K562 (cell line): ENCODE results near the gene HAAO. TPM values are rescaled to one million over a fixed set of nuclear protein-coding genes. Genes with fewer than 3 reads are reported as not detected.

Experiments
- ATAC-seq: fragments of 200-7000 bp; cut with Tn5 transposase; 3 replicates; pipeline ENCODE4 v1.9.1; 2020; ENCODE audit warnings: moderate library complexity
- BruUV-seq: library from RNA; stranded (reverse); fragments of 400-500 nt; replicated peaks from 2 replicates; lab custom pipeline; 2021; lab: Mats Ljungman, UMichigan
- CTCF ChIA-PET: fragments of 300-600 bp; formaldehyde crosslinking; extraction: SDS; loops from one replicate; lab custom pipeline; 2021; ENCODE audit warnings: low intra/inter-chr PET ratio; lab: Yijun Ruan, JAX
- POLR2A ChIA-PET: fragments of 300-600, 350-650 bp; sonication (Branson Sonifier 250); formaldehyde crosslinking; extraction: SDS; loops from one replicate; lab custom pipeline; 2021; ENCODE audit warnings: antibody characterized with exemption, inconsistent platforms; lab: Yijun Ruan, JAX
- DNase-seq, 4 experiments: peaks; one replicate each; pipeline versions ENCODE4 v3.0.0 to v3.0.0-alpha.2; 2011 to 2018; ENCODE audit warnings: low spot score in 3 of 4, mixed read lengths in 3 of 4; ENCODE audit errors: extremely low read depth in 1 of 4
- FAIRE-seq: peaks from 2 replicates; lab custom pipeline; 2011; peaks lifted over from hg19 to GRCh38; lab: Jason Lieb, UNC
- H2AFZ ChIP-seq: 2 replicates; pipeline ENCODE4 v1.6.0; 2011; ENCODE audit warnings: low read depth, low read length, control low read depth, inconsistent platforms
- H3K27ac ChIP-seq: fragments of 200-600 bp; 3 replicates; pipeline ENCODE4 v1.8.0; 2011; ENCODE audit warnings: low read depth, mild to moderate bottlenecking, control low read depth, inconsistent platforms, low read length, moderate library complexity, mixed read lengths; ENCODE audit errors: extremely low read depth
- H3K27me3 ChIP-seq, 2 experiments: fragments of 300-600 bp in 1 of 2; 2 replicates in 1 of 2; 3 replicates in 1 of 2; pipeline versions ENCODE4 v1.6.0 to v1.8.0; 2011; ENCODE audit warnings: inconsistent platforms in 2 of 2, low read length in 2 of 2, mild to moderate bottlenecking in 1 of 2, mixed read lengths in 1 of 2, moderate library complexity in 1 of 2; ENCODE audit not compliant: control insufficient read depth in 2 of 2, insufficient read depth in 2 of 2
- H3K36me3 ChIP-seq: fragments of 300-600 bp; 3 replicates; pipeline ENCODE4 v1.8.0; 2011; ENCODE audit warnings: mild to moderate bottlenecking, low read length, inconsistent platforms; ENCODE audit not compliant: control insufficient read depth, insufficient read depth
- H3K4me1 ChIP-seq, 2 experiments: fragments of 200-600 bp in 1 of 2; replicated peaks in 1 of 2; 2 replicates in 1 of 2; 3 replicates in 1 of 2; pipeline versions ENCODE4 v1.5.1 to v1.8.0; 2011; ENCODE audit warnings: inconsistent platforms in 2 of 2, low read length in 2 of 2, mild to moderate bottlenecking in 1 of 2, mixed read lengths in 1 of 2, moderate library complexity in 1 of 2; ENCODE audit not compliant: control insufficient read depth in 2 of 2, insufficient read depth in 2 of 2
- H3K4me2 ChIP-seq: 2 replicates; pipeline ENCODE4 v1.6.1; 2011; ENCODE audit warnings: low read length, control low read depth, inconsistent platforms, mixed read lengths; ENCODE audit not compliant: insufficient read depth
- H3K4me3 ChIP-seq: fragments of 200-600 bp; sonication (generic), shearing (Covaris generic); 2 replicates; pipeline ENCODE4 v1.5.1; 2016; ENCODE audit warnings: control low read depth, inconsistent platforms
- H3K79me2 ChIP-seq: fragments of 200-600 bp; 3 replicates; pipeline ENCODE4 v1.8.0; 2011; ENCODE audit warnings: low read length, inconsistent platforms; ENCODE audit not compliant: control insufficient read depth, insufficient read depth
- H3K9ac ChIP-seq, 2 experiments: 2 replicates each; pipeline versions ENCODE4 v1.6.0 to v1.6.1; 2011; ENCODE audit warnings: low read depth in 2 of 2, low read length in 2 of 2, control low read depth in 1 of 2, inconsistent platforms in 1 of 2, mild to moderate bottlenecking in 1 of 2, mixed read lengths in 1 of 2; ENCODE audit not compliant: insufficient read depth in 1 of 2
- H3K9me1 ChIP-seq: one replicate; pipeline ENCODE4 v1.6.0; 2011; ENCODE audit warnings: inconsistent platforms, mild to moderate bottlenecking, low read length, moderate library complexity; ENCODE audit not compliant: control insufficient read depth, insufficient read depth
- H3K9me3 ChIP-seq: replicated peaks from 2 replicates; pipeline ENCODE4 v1.5.1; 2011; ENCODE audit warnings: low read depth, low read length, inconsistent platforms; ENCODE audit not compliant: control insufficient read depth, insufficient read depth
- H4K20me1 ChIP-seq: replicated peaks from 2 replicates; pipeline ENCODE4 v1.6.1; 2011; ENCODE audit warnings: low read length, inconsistent platforms, mixed read lengths; ENCODE audit not compliant: control insufficient read depth, insufficient read depth
- CREBBP ChIP-seq: IDR thresholded peaks from one replicate; pipeline ENCODE4 v1.6.1; 2012; ENCODE audit warnings: low read depth, mild to moderate bottlenecking, control low read depth, inconsistent platforms, low read length
- FOXA3 ChIP-seq, 2 experiments: fragments of 450-650 bp in 1 of 2; sonication (generic) in 1 of 2; formaldehyde crosslinking; IDR thresholded peaks in 1 of 2; conservative IDR thresholded peaks in 1 of 2; 2 replicates each; pipeline versions ENCODE4 v1.4.0 to v1.8.0; 2020 to 2022; ENCODE audit warnings: mild to moderate bottlenecking in 2 of 2, missing genetic modification reagents in 1 of 2
- SP2 ChIP-seq: IDR thresholded peaks from 2 replicates; pipeline ENCODE4 v1.6.1; 2011; ENCODE audit warnings: mild to moderate bottlenecking, low read depth, low read length, moderate library complexity; ENCODE audit not compliant: poor library complexity, severe bottlenecking; ENCODE audit errors: extremely low read depth
- ZNF79 ChIP-seq: fragments of 250-450 bp; sonication (Bioruptor Pico); IDR thresholded peaks from 2 replicates; pipeline ENCODE4 v1.4.0; 2020; ENCODE audit warnings: low read depth, mild to moderate bottlenecking, moderate library complexity
- WGBS: fragments of 100-300 bp; shearing (Covaris generic); methylation state at CpG from one replicate; pipeline ENCODE4 v1.1.6; 2016; ENCODE audit warnings: low coverage, mixed read lengths; ENCODE audit not compliant: insufficient coverage; ENCODE audit errors: missing lambda C conversion rate; 5-methylcytosine and 5-hydroxymethylcytosine counted together
- in situ Hi-C: fragments of 300-500 bp; cut with MboI; formaldehyde crosslinking; loops from 4 replicates; pipeline ENCODE4 v1.15.0; 2018; ENCODE audit warnings: inconsistent platforms, mixed read lengths
- intact Hi-C: fragments of 100-400 bp; cut with micrococcal nuclease; formaldehyde crosslinking; loops from 2 replicates; pipeline ENCODE4 v1.14.2; 2022
- polyA plus RNA-seq, 8 experiments: library from polyadenylated mRNA; depleted of rRNA in 4 of 8; stranded (reverse) in 5 of 8; unstranded in 3 of 8; fragments of >200 nt; fragmentation: Nextera tagmentation in 2 of 8; fragmentation: Illumina TruSeq in 1 of 8; extraction: Ambion mirVana in 2 of 8; extraction: Trizol in 1 of 8; gene quantifications; 2 replicates each; pipeline versions ENCODE4 v1.2.1 to v1.2.3, GENCODE V29; 2011 to 2014; ENCODE audit warnings: inconsistent platforms in 1 of 8, missing spikeins in 1 of 8
- total RNA-seq, 7 experiments: library from RNA; depleted of rRNA in 6 of 7; stranded (reverse); fragments of >200 nt in 6 of 7; fragmentation: Illumina TruSeq in 2 of 7; extraction: Trizol in 2 of 7; gene quantifications; 2 replicates each; pipeline versions ENCODE4 v1.2.1 to v1.2.3, GENCODE V29; 2011 to 2021; ENCODE audit warnings: low replicate concordance in 1 of 7
- TF ChIP-seq, protein P1 (sequence below): IDR thresholded peaks from 2 replicates; pipeline ENCODE4 v1.6.1; 2011; ENCODE audit not compliant: insufficient read length; ENCODE audit errors: extremely low read depth

The HAAO gene
- total and polyA plus RNA-seq, 9 of the 15 experiments (the other 6 are each of a cell fraction or from before 2014, with no cell fraction given) = not detected

DNA sequence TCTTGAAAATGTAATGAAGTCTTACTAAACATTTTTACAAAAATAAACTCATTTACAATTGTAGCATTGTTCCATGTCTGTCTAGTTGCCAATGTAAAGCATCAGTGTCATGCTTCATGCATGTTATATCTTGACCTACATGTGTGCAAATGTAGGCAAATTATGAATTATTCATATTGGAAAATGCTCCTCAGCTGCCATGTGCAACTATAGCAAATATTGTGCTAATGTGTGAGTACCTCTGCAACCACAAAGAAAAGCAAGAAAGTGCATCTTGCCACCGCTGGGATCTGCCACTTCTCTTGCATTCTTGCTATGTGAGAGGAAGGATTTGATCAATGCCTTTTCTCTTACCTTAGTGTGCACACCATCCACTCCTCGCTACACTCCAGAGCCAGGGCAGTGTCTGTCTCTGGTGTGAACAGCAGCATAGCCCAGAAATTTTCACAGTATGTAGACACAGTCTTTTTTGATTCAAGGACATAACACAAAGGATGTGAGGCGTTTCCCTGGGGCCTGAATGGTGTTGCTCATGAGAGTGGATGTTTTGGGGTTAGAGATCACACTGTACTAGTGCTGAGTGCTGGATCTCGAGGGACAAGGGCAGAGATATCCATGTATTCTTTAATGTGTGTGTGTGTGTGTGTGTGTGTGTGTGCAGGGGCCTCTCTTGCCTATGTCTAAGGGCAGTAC lies 47.6 kb upstream of the HAAO start:
- Histone ChIP-seq H3K9ac (no peak overlapping the region), H3K79me2 (no peaks in the 10 kb centered on the region), H2AFZ (peak overlapping the region; percentile 53), H3K4me3 (no peak overlapping the region), H3K27ac (no peak overlapping the region), H3K9me1 (no peaks in the 10 kb centered on the region), H3K27me3 (no peaks in the 10 kb centered on the region), H3K9me3 (no peaks in the 10 kb centered on the region), H3K4me1 (no peaks in the 10 kb centered on the region), H3K4me2 (no peak overlapping the region), H3K36me3 (no peaks in the 10 kb centered on the region), H4K20me1 (no peaks in the 10 kb centered on the region)
- TF ChIP-seq FOXA3 (CRISPR knock-in tag; conservative IDR thresholded peaks at IDR 0.05 in 1 of 2, IDR thresholded peaks at IDR 0.05 in 1 of 2) (no peak), CREBBP (no peak), SP2 (no peak), ZNF79 (CRISPR knock-in tag) (no peak)
- TF ChIP-seq, protein P1, sequence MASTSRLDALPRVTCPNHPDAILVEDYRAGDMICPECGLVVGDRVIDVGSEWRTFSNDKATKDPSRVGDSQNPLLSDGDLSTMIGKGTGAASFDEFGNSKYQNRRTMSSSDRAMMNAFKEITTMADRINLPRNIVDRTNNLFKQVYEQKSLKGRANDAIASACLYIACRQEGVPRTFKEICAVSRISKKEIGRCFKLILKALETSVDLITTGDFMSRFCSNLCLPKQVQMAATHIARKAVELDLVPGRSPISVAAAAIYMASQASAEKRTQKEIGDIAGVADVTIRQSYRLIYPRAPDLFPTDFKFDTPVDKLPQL = no peak
- ATAC-seq (peak; percentile 47), DNase-seq (no peak), FAIRE-seq (peak; percentile 66)
- no TSS peak for BruUV-seq
- ChIA-PET POLR2A (interaction anchor here (0.7 kb wide), 1 partner anchor 12 kb away, joined by 3 read pairs; no protein-coding TSS in a partner anchor), CTCF (no interaction called here)
- in situ Hi-C loops (loop anchor here (25.0 kb wide), 1 partner anchor 297 kb away; no protein-coding TSS in a partner anchor), intact Hi-C loops (no loop called here)
- WGBS = 21% methylated on average over 4 of the region's 4 CpGs
